ENCODE data around the gene PPP2R5C.

PPP2R5C gene

DNA sequence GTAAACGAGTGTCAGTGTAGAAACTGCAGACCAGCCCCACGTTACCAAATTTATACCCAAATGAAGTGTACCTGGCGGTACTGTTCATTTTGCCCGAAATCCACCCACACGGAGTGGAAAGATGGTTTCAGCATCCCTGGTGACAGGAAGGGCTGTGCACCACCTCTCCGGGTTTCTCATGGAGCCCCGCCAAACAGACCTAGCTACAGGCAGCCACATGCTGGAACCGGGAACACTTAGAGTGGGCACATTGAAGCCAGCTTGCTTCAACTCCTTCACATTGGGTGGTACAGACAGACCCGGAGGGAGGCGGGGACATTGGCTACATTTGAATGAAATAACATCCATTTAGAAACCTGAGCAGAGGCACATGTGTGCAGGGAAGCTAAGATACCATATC lies 84.4 kb downstream of the PPP2R5C start:
- no peak for DNase-seq

DNA sequence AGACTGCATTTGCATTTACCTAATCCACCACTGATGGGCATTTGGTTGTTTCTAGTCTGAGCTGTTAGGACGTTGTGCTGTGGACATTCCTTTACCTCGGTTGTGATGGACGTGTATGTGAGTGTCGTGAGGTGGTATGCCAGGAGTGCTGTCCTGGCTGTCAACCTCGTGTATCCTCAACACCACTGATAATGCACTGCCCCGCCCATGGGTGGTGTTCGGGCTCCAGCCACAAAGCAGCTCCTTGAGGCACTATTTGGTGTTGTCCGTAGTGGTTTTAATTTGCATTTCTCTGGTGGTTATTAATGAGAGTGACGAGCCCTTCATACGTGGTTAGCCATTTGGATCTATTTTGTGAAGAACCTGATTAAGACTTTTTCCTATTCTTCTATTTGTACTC lies 87.6 kb downstream of the PPP2R5C start:
- no peak for DNase-seq

DNA sequence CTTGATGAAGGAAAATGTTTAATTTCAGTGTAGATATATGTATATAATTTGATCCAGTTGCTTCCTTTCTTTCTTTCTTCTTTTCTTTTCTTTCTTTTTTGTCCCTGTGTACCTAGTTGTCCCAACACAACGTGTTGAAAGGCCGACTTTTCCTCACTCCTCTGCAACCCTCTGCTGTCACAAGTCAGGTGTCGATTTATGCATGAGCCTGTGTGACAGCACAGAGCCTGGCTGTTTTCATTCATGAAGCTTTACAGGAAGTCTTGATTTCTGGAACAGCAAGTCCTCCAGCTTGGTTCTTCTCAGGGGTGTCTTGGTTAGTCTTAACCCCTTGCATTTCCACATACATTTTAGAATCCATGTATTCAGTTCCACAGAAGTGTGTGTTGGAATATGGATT lies 88.1 kb downstream of the PPP2R5C start:
- DNase-seq: no peak

DNA sequence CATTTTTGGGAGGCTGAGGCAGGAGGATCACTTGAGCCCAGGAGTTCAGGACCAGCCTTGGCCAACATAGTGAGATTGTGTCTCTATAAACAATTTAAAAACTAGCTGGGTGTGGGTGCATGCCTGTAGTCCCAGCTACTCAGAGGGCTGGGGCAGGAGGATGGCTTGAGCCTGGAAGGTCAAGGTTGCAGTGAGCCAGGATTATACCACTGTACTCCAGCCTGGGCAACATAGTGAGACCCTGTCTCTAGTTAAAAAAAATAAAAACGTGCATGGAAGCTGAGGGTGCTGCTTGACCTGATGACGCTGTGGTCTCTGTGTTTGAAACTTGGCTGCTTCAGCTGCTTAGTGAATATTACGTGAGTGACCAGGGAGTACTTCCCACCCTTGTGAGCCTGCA lies 89.7 kb downstream of the PPP2R5C start:
- no peak for DNase-seq

DNA sequence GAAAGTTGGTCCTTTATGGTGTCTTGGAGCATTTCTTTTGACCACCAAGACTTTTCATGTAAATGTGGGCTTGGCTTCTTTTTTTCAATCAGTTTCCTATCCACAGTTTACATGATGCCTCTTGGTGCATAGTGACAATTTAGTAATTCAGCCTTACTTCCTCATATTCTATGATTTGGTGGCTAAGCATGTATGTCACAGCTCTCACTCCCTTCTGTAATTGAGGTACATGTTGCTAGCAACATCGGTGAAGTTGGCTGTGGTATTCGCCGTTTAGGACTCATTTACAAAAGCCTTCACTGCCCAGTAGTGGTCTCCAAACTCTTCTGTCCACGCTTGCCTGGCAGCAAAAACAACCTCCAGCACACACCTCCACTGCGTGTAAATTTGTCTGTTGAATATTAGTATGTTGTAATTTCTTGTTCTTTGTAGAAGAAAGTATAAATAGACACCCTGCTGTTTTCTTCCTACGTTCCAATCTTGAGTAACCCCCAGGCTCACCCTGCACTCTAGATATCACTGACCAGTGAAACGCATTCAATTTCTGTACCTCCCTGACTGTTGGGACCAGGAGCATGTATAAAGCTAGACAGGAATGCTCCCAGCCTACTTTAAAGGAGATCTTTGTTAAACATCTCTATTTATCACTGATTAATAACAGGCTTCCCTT lies 90.4 kb downstream of the PPP2R5C start:
- DNase-seq: peak in 1 of 2 donors; percentile 57

DNA sequence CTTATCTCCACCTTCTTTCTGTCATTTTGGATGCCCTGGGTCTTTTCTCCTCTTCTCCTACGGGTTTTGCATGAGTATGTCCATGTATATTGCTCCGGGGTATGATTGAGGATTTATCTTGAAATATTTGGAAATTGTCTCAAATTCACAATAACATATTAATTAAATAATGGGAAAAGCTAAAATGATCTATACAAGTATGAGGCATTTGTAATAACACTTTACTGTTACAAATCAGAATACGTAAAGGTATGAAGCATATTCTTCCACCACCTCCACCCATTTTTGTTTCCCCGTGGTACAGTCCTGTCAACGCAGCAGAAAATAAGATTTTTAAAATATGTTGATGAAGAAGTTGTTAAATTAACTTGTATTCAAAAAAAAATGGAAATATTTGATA lies 91.3 kb downstream of the PPP2R5C start:
- no peak for DNase-seq

DNA sequence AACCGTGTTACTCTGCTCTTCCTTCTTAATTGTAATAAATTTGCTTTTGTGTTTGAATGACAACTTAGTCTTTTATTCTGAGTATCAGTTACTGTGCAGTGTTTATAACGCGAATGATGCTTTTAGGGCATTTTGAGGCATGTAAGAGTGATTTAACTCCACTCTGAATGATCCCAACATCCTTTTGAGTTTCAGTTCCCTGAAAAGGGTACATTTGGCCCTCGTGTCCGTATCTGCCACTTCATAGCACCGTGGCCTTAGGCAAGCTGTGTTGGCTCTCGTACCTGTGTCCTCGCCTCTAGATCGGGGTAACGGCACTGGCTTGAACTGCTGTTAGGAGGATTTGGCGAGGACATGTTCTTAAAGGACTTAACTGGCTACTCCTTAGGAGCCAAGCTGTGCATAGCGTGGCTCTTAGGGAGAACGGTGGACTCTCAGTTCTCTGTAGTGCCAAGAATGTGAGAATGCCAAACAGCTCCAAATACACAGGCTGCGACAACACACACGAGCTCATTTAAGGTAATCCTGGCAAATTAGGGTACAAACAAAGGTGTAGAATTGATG lies 92.0 kb downstream of the PPP2R5C start:
- DNase-seq: no peak

DNA sequence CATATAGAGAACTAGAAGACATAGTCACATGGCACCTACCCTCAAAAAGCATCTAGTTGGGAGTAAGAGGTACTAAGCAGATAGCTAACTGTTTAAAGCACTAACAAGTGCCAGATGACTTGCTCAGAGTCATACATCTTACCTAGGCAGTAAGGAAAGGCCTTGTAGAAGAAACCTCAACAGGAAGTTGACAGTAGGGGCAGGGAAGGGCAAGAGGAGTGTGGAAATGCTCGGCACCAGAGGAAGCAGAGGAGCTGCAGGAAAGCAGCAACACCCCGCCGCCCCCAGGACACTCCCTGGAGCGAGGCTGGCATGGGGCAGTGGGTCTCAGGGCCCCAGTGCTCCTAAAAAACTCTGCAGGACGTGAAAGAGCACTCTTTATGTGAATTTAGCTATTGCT lies 92.9 kb downstream of the PPP2R5C start:
- DNase-seq: peak in 1 of 2 donors; percentile 57

DNA sequence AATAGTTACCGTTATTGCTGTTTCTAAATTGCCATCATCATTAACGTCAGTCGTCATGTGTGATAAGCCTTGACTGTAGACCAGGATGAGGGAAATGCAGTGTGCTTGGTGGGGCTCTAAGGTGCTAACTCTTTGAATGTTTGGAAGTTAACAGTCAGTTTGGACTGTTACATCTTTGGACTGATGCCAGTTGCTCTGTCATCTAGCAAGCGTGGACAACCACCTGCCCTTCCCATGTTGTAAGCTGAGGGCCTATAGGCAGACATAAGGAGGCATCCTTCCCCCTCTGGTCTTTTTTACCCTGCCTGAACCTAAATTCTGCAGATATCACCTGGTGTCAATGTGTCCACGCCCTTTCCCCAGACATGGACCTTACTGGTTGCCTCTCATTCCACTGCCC lies 94.4 kb downstream of the PPP2R5C start:
- no peak for DNase-seq

DNA sequence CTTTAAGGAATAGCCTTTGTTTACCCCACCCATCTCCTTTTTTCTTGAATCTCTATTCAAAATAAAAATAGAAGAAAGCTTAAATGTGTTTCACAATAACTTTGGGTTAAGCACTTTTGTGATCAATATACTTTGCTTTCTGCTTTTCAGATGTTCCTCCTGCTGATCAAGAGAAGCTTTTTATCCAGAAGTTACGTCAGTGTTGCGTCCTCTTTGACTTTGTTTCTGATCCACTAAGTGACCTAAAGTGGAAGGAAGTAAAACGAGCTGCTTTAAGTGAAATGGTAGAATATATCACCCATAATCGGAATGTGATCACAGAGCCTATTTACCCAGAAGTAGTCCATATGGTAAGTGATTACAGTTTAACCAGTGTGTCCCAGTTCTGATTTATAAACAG lies 95.0 kb downstream of the PPP2R5C start:
- no peak for DNase-seq

DNA sequence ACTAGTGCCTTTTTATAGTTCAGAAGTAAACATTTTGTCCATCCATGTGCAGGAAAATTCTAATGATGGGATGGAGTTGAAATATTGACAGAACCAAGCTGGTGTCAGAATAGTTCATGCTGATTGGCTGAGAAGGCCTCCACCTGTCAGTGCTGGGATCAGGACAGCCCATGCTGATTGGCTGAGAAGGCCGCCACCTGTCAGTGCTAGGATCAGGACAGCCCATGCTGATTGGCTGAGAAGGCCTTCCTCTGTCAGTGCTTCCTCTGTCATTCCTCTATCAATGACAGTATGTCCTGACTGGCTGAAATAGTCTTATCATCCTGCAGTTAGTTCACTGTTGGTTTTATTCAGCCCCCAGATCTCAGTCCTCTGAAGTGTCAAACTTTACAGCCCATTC lies 95.7 kb downstream of the PPP2R5C start:
- DNase-seq: no peak

DNA sequence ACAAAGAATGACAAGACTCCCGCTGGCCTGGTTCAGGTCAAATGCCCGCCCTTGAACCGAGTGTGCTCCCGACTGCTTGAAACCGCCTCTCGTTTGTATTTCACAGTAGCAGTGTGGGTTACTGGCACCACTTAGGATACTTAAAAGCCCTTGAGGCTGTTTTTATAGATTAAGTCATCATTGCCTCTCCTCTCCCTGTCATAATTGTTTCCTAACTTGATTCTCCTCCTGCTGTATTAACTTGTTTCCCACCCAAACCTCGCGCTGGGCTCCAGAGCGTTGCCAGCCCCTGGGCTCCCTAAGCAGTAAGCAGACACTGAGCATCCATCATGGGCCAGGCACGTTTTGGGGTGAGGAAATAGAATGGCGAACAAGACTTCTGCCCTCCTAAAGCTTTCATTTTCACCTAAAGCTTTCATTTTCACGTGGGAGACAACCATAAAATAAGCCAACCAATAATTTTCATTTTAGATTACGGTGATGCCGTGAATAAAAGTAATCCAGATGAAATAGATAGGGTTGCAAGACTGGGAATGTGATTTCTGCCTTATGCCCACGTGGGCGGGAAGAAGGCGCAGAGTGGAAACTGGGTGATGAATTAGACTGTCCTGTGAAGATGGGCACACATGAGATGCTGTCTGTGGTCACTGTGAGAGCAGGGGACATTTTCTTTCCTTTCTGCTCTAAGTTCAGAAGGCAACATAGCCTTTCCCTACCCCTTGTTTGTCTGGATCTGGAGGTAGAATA lies 97.5 kb downstream of the PPP2R5C start:
- DNase-seq: no peak

DNA sequence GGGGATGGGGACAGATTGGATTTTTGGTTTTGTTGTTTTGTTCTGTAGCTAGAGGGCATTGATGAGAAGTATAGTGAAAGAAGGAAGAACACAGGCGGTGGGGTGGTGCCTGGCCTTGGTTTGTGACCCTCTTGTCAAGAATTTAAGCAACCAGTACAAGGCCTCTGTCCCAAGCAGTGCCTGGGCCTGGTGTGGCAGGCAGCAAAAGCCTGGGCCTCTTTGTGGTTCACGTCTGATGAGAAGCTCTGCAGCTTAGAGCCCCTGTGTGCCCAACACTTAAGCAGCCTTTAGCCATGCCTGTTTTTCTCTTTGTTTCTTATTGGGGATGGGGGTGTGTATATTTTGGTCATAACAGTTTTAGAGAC lies 98.0 kb downstream of the PPP2R5C start:
- no peak for DNase-seq

DNA sequence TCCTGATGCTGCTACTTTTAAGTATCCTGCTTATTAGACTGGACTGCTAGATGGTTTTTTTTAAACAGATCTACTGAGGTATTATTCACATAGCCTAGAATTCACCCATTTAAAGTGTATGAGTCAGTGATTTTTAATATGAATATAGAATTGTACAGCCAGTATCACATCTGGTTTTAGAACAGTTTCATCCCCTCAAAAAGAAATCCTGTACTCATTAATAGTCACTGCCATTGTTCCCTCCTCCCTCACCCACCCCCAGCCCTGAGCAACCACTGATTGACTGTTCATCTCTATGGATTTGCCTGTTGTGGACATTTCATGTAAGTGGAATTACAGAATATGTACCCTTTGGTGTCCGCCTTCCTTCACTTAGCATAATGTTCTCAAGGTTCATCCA lies 98.4 kb downstream of the PPP2R5C start:
- DNase-seq: no peak

DNA sequence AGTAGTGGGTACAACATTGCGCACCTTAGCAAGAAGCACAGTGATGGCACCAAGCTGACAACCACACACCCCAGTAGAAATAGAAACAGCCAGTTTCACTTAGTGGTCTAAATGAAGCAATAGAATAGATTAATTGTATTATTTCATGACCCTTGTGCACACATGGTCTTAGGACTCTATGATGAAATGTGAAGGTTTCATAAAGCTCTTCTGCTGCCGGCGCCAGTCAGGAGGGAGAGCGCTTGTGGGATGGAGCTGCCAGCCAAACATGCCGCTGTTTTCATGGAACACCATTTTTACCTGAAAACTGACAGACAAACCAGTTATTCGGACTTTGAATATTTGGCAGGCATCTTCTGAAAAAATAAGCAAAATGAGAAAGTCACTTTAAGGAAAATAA lies 100.0 kb downstream of the PPP2R5C start:
- no peak for DNase-seq

DNA sequence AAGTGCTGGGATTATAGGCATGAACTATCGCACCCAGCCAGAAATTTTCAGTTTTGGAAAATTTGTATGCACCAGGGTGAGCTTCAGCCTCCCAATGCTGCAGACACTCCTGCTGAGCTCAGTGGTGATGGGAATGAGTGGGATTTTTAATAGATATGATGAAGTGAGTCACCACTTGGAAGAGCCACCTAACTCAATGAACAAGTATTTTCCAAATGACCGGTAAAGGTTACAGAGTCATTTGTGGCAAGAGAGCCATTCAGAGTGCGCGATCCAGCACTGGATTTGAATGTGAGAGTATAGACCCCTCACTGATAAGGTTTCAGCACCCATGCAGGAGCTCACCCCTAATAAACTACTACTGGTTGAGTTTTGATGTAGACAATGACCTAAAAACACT lies 100.7 kb downstream of the PPP2R5C start:
- DNase-seq: no peak

DNA sequence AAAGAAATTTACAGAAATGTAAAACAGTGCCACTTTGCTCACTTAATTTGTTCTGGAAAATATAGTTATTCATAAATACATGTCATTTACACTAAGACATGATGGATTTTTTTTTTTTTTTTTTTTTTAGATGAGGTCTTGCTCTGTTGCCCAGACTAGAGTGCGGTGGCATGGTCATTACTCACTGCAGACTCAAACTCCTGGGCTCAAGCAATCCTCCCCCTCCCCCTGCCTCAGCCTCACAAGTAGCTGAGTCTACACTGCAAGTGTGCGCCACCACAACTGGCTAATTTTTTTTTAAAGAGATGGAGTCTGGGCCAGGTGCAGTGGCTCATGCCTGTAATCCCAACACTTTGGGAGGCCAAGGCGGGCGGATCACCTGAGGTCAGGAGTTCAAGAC lies 101.2 kb downstream of the PPP2R5C start:
- no peak for DNase-seq

DNA sequence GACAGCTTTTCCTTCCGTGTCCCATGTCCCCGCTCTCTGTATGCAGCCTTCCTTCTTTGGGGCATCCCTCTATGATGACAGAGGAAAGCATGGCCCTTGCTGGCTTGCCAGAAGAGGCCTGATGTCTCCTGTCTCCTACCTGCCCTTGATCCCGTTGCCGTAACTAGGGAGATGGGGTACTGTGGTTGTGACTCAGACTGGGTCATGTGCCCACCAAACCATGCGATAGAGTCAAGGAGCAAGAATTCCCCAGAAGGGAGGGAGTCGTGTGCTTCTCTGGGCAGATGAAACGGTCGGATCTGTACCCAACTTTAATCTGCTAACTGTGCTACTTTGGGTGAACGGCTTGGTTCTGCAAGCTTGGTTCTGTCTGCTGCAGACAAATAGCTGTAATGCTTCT lies 103.8 kb downstream of the PPP2R5C start:
- DNase-seq: no peak

DNA sequence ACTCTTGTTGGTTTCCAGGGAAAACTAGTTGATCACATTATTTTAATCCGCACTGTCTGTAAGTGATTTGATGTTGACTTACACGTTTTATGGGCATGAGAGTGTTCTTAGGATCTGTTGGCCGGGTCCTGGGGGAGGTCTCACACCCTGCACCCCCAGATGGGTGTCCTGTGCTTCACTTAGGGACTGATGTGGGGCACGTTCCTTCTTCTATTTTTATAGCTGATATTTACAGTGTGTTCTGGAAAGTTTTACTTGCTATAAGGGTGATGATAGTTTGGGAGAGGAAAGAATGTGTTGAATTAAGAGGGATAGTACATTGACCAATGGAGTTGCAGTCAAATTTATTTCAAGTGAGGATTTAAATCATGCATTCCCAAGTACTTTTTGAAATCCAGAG lies 106.3 kb downstream of the PPP2R5C start:
- no peak for DNase-seq

DNA sequence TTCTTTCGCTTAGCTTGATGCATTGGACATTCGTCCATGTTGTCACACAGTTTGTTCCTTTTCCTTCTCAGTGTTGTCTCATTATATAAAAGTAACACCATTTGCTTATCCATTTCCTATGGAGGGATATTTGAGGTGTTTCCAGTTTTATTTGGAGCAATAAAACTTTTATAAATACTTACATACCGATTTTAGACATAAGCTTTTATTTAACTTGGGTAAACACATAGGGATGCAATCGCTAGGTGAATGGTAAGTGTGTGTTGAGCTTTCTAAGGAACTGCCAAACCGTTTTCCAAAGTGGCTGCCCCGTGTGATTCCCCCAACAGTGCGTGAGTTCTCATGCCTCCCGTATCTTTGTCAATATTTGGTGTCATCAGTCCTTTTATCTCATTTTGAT lies 107.7 kb downstream of the PPP2R5C start:
- no peak for DNase-seq

DNA sequence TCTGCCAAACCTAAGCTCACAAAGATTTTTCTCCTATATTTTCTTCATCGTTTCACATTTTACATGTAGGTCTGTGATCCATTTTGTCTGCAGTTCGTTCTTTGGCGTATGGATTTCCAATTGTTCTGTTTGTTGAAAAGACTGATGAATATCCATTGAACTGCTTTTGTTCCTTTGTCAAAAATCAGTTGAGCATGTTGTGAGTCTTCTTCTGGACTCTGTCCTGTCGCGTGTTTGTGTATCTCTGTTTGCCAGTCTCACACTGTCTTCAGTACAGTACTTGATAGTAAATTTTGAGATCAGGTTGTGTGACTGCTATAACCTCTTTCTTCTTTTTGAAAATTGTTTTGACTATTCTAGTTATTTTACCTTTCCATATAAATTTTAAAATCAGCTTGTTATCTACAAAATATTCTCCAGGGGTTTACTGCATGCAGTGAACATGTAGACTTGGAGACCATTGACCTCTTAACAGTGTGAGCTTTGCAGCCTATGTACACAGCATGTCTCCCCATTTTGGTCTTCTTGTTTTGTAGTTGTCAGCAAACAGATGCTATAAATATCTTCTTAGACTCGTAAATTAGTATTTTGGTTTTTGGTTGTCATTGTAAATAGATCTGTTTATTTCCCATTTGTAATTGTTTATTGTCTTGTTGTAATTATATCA lies 108.9 kb downstream of the PPP2R5C start:
- DNase-seq: no peak

DNA sequence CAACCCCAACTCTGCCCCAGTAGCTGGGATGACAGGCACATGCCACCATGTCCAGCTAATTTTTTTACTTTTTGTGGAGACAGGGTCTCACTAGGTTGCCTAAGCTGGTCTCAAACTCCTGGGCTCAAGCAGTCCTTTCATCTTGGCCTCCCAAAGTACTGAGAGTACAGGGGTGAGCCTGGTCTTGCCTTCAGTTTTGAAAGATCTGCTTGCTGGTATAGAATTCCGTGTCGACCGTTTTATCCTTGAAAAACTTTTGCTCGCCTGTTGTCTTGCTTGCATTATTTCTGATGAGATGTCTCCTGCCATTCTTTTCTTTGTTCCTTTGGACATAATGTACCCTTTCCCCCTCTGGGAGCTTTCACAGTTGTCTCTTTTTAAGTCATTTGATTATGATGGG lies 110.8 kb downstream of the PPP2R5C start:
- DNase-seq: no peak

DNA sequence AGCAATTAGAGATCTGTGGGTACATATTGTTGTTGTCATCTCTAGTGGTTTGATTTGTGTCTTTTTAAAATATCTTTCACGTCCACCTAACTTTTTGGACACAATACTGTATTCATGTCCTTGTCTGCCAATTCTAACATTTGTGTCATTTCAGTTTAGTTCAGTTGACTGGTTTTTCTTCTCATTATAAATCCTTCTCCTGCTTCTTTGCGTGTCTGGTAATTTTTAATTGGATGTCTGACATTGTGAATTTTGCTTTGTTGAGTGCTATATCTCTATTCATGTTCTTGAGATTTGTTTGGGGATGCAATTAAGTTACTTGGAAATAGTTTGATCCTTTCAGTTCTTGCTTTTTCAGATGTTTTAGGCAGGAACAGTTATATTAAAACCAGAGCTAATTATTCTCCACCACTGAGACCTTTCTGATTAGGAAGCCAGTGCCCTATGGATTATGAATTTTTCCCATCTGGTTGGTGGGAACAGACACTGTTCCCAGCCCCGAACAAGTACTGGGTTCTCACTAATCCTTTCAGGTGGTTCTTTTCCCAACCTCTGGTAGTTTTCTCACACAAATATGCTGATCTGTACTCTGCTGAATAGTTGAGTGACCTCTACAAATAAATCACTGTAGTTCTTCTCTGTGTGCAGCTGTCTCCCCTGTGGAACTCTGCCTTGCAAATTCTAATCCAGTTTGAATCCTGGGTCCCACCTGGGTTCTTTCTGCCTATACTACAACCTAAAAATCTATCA lies 111.7 kb downstream of the PPP2R5C start:
- DNase-seq: no peak

Data from bone marrow (tissue), 2 donors.